GM18499 (cell line): ENCODE results near the gene CYP51A1.
"Not testable (repeated sequence)": the region's sequence is repeated elsewhere in the genome, so short reads cannot be mapped to it uniquely, and the experiment has no call there.

ENCODE experiments used
- ATAC-seq: cut with Tn5 transposase; IDR thresholded peaks from one replicate; pipeline ENCODE4 v1.9.1; 2021; ENCODE audit warnings: moderate number of reproducible peaks; ENCODE audit not compliant: insufficient read depth, unreplicated experiment

The CYP51A1 gene

DNA sequence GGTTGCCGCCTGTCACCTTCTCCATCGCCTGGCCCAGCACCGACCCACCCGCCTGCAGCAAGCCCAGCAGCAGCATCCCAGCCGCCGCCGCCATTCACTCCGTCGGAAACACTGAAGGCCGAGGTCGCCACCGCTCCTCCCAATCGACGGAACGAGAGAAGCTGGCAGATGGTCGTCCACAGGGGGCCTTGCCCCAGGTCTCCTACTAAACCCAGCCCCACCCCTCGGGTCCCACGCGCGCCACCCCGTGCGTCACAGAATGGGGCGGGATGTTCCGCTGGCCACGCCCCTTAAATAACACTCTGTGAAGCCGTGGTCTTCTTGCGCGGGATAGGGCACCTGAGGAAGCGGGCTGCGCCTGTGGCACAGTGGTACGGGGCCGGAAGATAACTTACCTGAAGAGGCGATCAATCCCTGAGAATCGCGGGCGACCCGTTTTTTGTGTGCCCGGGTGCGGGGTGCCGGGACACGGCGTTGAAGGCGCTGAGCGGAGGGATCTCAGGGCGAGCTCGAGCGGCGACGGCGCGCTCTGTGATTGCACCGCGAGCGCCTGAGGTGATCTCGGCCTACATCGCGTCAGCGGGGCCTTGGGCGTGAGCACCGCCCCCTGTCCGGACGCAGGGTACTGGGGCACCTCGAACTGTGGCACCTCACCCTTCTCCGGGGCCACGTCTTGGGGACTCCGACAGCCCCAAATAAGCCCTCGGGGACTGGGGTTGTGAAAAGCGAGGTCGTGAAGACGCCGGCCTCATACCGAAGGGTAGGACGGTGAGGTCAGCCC is at the start of gene CYP51A1:
Gene CYP51A1, minus strand, starts transcription at position 207 of the 781 bp plus-strand sequence. Its CDS starts 113 bp downstream, at position 94.
- peak; percentile 64 for ATAC-seq

- peak; percentile 83 for ATAC-seq
These were observed 44.9 kb upstream of the CYP51A1 start, which contains the start of gene LRRD1 for GRCh38 chr7:92178928-92179924. Gene LRRD1 (minus strand): TSS chr7:92179142. CDS start chr7:92165202, 13,940 bp downstream.

DNA sequence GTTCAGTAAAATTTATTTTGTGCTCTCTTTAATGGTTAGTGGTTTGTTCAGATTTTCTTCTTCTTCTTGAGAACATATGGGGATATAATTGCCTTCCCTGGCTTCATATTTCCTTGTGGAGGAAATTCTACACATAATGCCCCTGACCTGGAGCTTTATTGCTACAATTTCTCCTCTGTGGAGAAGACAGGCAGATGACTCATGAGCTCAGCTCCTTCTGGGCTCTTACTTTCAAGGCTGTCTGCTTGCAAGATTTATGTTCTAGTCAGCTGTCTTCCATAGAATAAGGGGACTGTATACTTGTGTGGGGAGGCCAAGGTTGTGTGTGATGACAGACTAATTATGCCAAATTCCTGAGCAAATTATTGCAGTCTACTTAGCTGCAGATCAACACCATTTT is 43.1 kb upstream of the CYP51A1 start:
- ATAC-seq = no peak

DNA sequence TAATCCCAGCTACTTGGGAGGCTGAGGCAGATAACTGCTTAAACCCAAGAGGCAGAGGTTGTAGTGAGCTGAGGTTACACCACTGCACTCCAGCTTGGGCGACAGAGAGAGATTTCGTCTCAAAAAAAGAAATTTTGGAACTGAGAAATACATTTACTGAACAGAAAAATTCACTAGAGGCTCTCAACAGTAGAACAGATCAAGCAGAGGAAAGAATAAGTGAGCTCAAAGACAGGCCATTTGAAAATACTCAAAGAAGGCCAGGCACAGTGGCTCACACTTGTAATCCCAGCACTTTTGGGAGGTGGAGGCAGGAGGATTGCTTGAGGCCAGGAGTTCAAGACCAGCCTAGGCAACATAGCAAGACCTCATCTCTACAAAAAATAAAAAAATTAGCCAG is 35.3 kb upstream of the CYP51A1 start:
- ATAC-seq = not testable (repeated sequence)

DNA sequence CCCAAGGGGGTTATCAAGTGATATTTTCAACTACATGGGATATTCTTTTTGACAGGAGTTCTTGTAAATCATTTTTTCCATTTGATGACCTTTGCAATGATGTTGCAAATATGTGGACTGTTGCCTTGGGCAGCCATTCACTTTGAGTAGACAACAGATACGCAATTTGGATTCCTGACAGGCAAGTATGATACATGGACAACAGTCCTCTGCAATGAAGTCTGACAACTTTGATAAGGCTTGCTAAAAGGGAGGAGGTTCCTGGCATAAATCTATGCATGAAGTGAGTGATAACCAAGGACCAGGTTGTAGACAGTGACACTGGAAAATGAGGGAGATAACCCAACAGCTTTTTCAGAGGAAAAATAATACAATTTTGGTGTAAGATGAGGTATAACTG is 27.0 kb upstream of the CYP51A1 start:
- ATAC-seq = no peak

DNA sequence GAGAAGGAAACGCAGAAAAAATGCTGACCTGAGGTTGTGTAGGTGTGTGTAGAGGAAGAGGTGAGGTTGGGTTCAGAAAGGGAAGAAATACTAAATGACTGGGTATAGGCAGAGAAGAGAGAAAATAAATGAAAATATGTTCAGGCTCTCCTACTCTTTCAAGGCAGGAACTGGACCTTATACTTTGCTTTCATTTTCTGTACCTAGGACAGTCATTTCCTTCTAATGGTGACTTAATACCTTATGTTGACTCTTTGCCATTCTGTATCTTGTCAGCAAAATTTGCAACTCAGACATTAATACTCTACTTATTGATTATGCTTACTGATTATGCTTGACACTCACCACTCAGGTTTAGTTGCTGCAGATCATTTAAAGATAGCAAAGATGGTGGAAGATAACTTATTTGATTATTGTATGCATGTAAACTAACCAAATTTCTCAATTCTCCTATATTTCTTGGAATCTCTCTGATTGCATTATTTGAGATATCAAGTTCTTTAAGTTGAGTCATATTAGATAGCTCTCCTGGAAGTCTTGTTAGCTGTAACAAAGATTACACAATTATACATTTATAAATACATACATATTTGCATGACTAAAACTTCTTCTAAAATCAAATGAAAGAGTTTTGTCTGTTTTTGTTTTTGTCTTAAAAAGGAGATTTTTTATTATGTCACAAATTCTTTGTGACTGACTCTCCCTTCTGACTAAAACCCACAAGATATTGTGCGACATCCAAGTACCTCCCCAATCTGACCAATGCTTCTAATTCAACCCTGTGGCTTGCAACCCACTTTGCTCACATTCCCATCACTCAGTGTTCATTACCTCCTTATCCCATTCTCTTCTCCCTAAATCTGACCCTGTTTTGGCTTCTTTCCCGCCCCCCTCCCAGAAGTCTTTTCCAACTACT is 24.6 kb upstream of the CYP51A1 start:
- ATAC-seq = peak; percentile 68

DNA sequence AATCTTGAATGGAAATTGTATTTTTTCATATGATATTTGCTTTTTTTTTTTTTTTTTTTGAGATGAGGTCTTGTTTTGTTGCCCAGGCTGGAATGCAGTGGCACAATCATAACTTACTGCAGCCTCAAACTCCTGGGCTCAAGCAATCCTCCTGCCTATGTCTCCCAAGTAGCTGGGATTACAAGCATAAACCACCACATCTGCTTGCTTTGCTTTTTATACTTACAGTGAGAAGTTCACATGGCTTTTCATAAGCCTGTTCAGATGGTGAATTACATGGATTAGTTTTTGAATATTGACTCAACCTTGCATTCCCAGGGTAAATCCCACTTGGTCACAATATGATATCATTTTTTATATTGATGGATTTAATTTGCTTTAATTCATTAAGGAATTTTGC is 22.7 kb upstream of the CYP51A1 start:
- no peak for ATAC-seq

DNA sequence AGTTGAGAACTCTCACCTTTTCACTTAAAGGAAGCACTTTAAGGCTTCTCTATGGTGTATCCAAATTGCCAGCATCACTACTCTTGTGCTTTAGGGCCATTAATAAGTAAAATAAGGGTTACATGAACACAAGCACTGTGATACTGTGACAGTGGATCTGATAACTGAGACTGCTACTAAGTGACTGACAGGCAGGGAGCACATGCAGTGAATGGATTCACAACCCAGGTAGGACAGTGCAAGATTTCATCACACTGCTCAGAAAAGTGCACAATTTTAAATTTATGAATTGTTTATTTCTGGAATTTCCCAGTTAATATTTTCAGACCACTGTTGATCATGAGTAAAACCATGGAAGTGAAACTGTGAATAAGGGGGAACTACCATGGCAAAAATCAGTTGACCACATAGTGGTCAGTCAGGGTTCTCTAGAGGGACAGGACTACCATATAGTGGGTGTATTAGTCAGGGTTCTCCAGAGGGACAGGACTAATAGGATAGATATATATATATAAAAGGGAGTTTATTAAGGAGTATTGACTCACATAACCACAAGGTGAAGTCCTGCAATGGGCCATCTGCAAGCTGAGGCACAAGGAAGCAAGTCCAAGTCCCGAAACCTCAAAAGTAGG is 20.9 kb upstream of the CYP51A1 start:
- no peak for ATAC-seq

- ATAC-seq = no peak
These were observed 16.3 kb upstream of the CYP51A1 start for GRCh38 chr7:92150450-92151017.

DNA sequence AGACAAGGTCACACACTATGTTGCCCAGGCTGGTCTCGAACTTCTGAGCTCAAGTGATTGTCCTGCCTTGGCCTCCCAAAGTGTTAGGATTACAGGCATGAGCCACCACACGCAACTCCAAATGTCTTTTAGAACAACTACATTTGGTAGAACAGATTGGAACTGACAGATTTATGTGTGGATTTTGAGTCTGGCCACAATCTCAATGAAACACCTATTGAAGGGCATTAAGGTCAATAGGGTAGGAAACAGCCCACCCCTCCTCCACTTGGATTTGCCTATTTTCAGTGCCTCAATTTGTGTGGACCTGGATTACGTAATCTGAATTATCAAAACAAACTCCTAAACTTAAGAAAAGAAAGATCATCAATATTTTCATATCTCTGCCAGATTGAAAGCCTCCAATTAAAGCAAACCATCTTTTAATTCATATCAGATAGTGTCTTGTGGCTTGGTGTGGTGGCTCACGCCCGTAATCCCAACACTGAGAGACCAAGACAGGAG is 15.5 kb upstream of the CYP51A1 start:
- no peak for ATAC-seq

GRCh38 chr7:92143192-92143880 is 9.1 kb upstream of the CYP51A1 start:
- ATAC-seq = not testable (repeated sequence)

- ATAC-seq = not testable (repeated sequence)
These were observed 8.5 kb upstream of the CYP51A1 start for GRCh38 chr7:92142791-92143190.

GRCh38 chr7:92141161-92141560 is 6.9 kb upstream of the CYP51A1 start:
- ATAC-seq = no peak

DNA sequence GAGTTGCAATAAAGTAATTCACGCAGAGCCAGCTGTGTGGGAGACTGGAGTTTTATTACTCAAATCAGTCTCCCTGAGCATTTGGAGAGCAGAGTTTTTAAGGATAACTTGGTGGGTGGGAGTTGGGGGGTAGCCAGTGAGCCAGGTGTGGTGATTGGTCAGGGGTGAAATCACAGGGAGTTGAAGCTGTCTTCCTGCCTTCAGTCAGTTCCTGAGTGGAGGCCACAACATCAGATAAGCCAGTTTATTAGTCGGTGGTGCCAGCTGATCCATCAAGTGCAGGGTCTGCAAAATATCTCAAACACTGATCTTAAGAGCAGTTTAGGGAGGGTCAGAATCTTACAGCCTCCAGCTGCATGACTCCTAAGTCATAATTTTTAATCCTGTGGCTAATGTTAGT is 3.3 kb upstream of the CYP51A1 start:
- no peak for ATAC-seq

GRCh38 chr7:92135052-92135889 is 994 bp upstream of the CYP51A1 start:
- peak; percentile 6 for ATAC-seq

GRCh38 chr7:92133737-92134270 is 473 bp downstream of the CYP51A1 start:
- peak; percentile 16 for ATAC-seq

- ATAC-seq = peak; percentile 1
These were observed 1.0 kb downstream of the CYP51A1 start for GRCh38 chr7:92133133-92133736.
